HG02852 (cell line): ENCODE results near the gene ECT2L.

Source experiments
- ATAC-seq: cut with Tn5 transposase; IDR thresholded peaks from one replicate; pipeline ENCODE4 v1.9.1; 2021; ENCODE audit warnings: mild to moderate bottlenecking, moderate library complexity; ENCODE audit not compliant: unreplicated experiment

ECT2L gene

GRCh38 chr6:138849791-138850190 lies 53.9 kb downstream of the ECT2L start:
- ATAC-seq: no peak

GRCh38 chr6:138856654-138857053 lies 60.8 kb downstream of the ECT2L start:
- ATAC-seq: no peak

- no peak for ATAC-seq
These were observed 61.9 kb downstream of the ECT2L start for GRCh38 chr6:138857775-138858174.

- no peak for ATAC-seq
These were observed 66.6 kb downstream of the ECT2L start for GRCh38 chr6:138862456-138862855.

- no peak for ATAC-seq
These were observed 67.4 kb downstream of the ECT2L start for GRCh38 chr6:138863321-138863720.

- no peak for ATAC-seq
These were observed 68.5 kb downstream of the ECT2L start for GRCh38 chr6:138864343-138864890.

- no peak for ATAC-seq
These were observed 69.7 kb downstream of the ECT2L start for GRCh38 chr6:138865480-138866109.

- no peak for ATAC-seq
These were observed 72.3 kb downstream of the ECT2L start for GRCh38 chr6:138868181-138868580.

GRCh38 chr6:138869398-138869797 lies 73.5 kb downstream of the ECT2L start:
- no peak for ATAC-seq

- no peak for ATAC-seq
These were observed 77.3 kb downstream of the ECT2L start for GRCh38 chr6:138873191-138873590.

- peak; percentile 84 for ATAC-seq
These were observed 86.6 kb downstream of the ECT2L start for GRCh38 chr6:138882369-138883017.

GRCh38 chr6:138885156-138885819 lies 89.4 kb downstream of the ECT2L start:
- ATAC-seq: no peak

- no peak for ATAC-seq
These were observed 95.5 kb downstream of the ECT2L start for GRCh38 chr6:138891255-138891986.

- no peak for ATAC-seq
These were observed 100.3 kb downstream of the ECT2L start for GRCh38 chr6:138896104-138896756.

- ATAC-seq: no peak
These were observed 101.1 kb downstream of the ECT2L start for GRCh38 chr6:138897031-138897430.

GRCh38 chr6:138907167-138907566 lies 111.3 kb downstream of the ECT2L start:
- ATAC-seq: no peak

- no peak for ATAC-seq
These were observed 113.6 kb downstream of the ECT2L start for GRCh38 chr6:138909511-138909910.

- no peak for ATAC-seq
These were observed 114.1 kb downstream of the ECT2L start for GRCh38 chr6:138909975-138910374.

GRCh38 chr6:138912308-138912707 lies 116.4 kb downstream of the ECT2L start:
- no peak for ATAC-seq

GRCh38 chr6:138914701-138915100 lies 118.8 kb downstream of the ECT2L start:
- no peak for ATAC-seq

- ATAC-seq: no peak
These were observed 125.0 kb downstream of the ECT2L start for GRCh38 chr6:138920906-138921305.
